Endodermal cell (in vitro differentiated cells): ENCODE results near the gene ISG20. TPM values are rescaled to one million over a fixed set of nuclear protein-coding genes. Genes with fewer than 3 reads are reported as not detected.

Experiments used
- DNase-seq: peaks from one replicate; pipeline ENCODE4 v3.0.0-alpha.2; 2017
- H3K27ac ChIP-seq: 2 replicates; pipeline ENCODE4 v1.5.1; 2013; ENCODE audit warnings: mild to moderate bottlenecking, low read depth, low read length, moderate library complexity
- H3K27me3 ChIP-seq: 2 replicates; pipeline ENCODE4 v1.6.1; 2013; ENCODE audit warnings: mild to moderate bottlenecking, low read length, moderate library complexity; ENCODE audit not compliant: insufficient read depth, control insufficient read depth, poor library complexity, severe bottlenecking
- H3K36me3 ChIP-seq: 2 replicates; pipeline ENCODE4 v1.7.0; 2013; ENCODE audit warnings: mild to moderate bottlenecking, low read length, moderate library complexity; ENCODE audit not compliant: control insufficient read depth, insufficient read depth
- H3K4me1 ChIP-seq: one replicate; pipeline ENCODE4 v1.7.0; 2013; ENCODE audit warnings: low read length; ENCODE audit not compliant: control insufficient read depth, insufficient read depth
- H3K4me3 ChIP-seq: 2 replicates; pipeline ENCODE4 v1.5.1; 2013; ENCODE audit warnings: mild to moderate bottlenecking, low read length, moderate library complexity
- H3K9ac ChIP-seq: 2 replicates; pipeline ENCODE4 v1.6.1; 2013; ENCODE audit warnings: mild to moderate bottlenecking, low read length, moderate library complexity; ENCODE audit not compliant: poor library complexity, severe bottlenecking; ENCODE audit errors: extremely low read depth
- H3K9me3 ChIP-seq: 2 replicates; pipeline ENCODE4 v1.6.1; 2013; ENCODE audit warnings: mild to moderate bottlenecking, low read length, moderate library complexity; ENCODE audit not compliant: control insufficient read depth
- H3K27ac Mint-ChIP-seq: 2 replicates; pipeline ENCODE4 v1.8.0; 2020; ENCODE audit warnings: mixed read lengths
- H3K27me3 Mint-ChIP-seq: 2 replicates; pipeline ENCODE4 v1.8.0; 2021; ENCODE audit warnings: mild to moderate bottlenecking, mixed read lengths; ENCODE audit not compliant: insufficient read depth
- H3K36me3 Mint-ChIP-seq: 2 replicates; pipeline ENCODE4 v1.8.0; 2020; ENCODE audit warnings: low read depth, mixed read lengths
- H3K4me1 Mint-ChIP-seq: 2 replicates; pipeline ENCODE4 v1.8.0; 2020; ENCODE audit warnings: mixed read lengths
- H3K4me3 Mint-ChIP-seq: 2 replicates; pipeline ENCODE4 v1.8.0; 2020; ENCODE audit warnings: mild to moderate bottlenecking, moderate library complexity, mixed read lengths
- H3K9me3 Mint-ChIP-seq: 2 replicates; pipeline ENCODE4 v1.8.0; 2020; ENCODE audit warnings: mild to moderate bottlenecking, mixed read lengths
- CTCF ChIP-seq: fragments of 200-600 bp; sonication (generic); conservative IDR thresholded peaks from 2 replicates; pipeline ENCODE4 v1.5.0; 2021; ENCODE audit warnings: antibody characterized with exemption, mild to moderate bottlenecking
- WGBS, 2 experiments: methylation state at CpG; one replicate each; pipeline versions ENCODE4 v1.1.5 to v1.1.7; 2013; ENCODE audit warnings: missing lambda C conversion rate in 2 of 2, mixed read lengths in 1 of 2; ENCODE audit not compliant: insufficient coverage in 1 of 2, insufficient read length in 1 of 2; 5-methylcytosine and 5-hydroxymethylcytosine counted together
- long read RNA-seq, 4 experiments: library from polyadenylated mRNA in 2 of 4; library from RNA in 1 of 4; library from capped mRNA in 1 of 4; stranded (forward) in 3 of 4; unstranded in 1 of 4; transcript quantifications; one replicate each; pipeline ENCODE4 v2.0.0, GENCODE V29; 2020 to 2021; ENCODE audit warnings: inconsistent platforms in 1 of 4
- polyA plus RNA-seq, 2 experiments: library from polyadenylated mRNA; stranded (reverse); fragments of 50-300 nt; gene quantifications; one replicate each; pipeline ENCODE4 v1.2.3, GENCODE V29; 2013
- total RNA-seq, 2 donors: library from RNA; stranded (reverse); fragmentation: NEBNext Ultra II Directional in 1 of 2; extraction: Animal tissue kit (Norgen Biotek cat#: 25700) in 1 of 2; gene quantifications; 2 replicates in 1 of 2; 3 replicates in 1 of 2; pipeline ENCODE4 v1.2.1, GENCODE V29; 2021

ISG20 gene
- total RNA-seq: 10 to 100 TPM in 1 of 2 donors, 1 to 10 TPM in 1; 9.3 to 11.4 TPM
- polyA plus RNA-seq (2013, experiment 1 of 2): 2.8 TPM
- 1.9 TPM for polyA plus RNA-seq (2013, experiment 2 of 2)
- long read RNA-seq, experiment 1, partial matches to known transcripts: 1 of 3 reads
- long read RNA-seq, experiment 1, other reads (novel, unspliced or antisense): 2 of 3 reads
- long read RNA-seq, experiment 2, full-length matches to known transcripts: 2 of 13 reads
- long read RNA-seq, experiment 2, partial matches to known transcripts: 6 of 13 reads
- long read RNA-seq, experiment 2, other reads (novel, unspliced or antisense): 5 of 13 reads
- long read RNA-seq, experiment 3: 0 reads
- long read RNA-seq, experiment 4, partial matches to known transcripts: 0 of 2 reads
- long read RNA-seq, experiment 4, other reads (novel, unspliced or antisense): 0 of 2 reads

GRCh38 chr15:88638626-88639372 is at the start of gene ISG20:
TSS of gene ISG20 (plus strand) at chr15:88639016. CDS start at chr15:88639367, 351 bp downstream.
- Histone ChIP-seq H3K9me3 (no peaks in the 10 kb centered on the region), H3K4me1 (peaks cover 11% of the 10 kb centered on the region), H3K27me3 (no peaks in the 10 kb centered on the region), H3K4me3 (no peak within 1 kb of the TSS), H3K36me3 (peaks cover 26% of the 10 kb centered on the region), H3K9ac (peak within 1 kb of the TSS; percentile 61), H3K27ac (peak within 1 kb of the TSS; percentile 25)
- TF ChIP-seq CTCF: peak; percentile 61
- peak within 1 kb of the TSS; percentile 16 for H3K4me3 Mint-ChIP-seq
- peaks cover 23% of the 10 kb centered on the region for H3K4me1 Mint-ChIP-seq
- no peaks in the 10 kb centered on the region for H3K27me3 Mint-ChIP-seq
- 27 to 33% methylated on average over 13 to 27 of the region's 27 CpGs for WGBS, 2 experiments
- H3K9me3 Mint-ChIP-seq: no peaks in the 10 kb centered on the region
- peak within 1 kb of the TSS; percentile 87 for H3K27ac Mint-ChIP-seq
- peaks cover 19% of the 10 kb centered on the region for H3K36me3 Mint-ChIP-seq
- DNase-seq: peak; percentile 98

- Histone ChIP-seq H3K27me3 (no peaks in the 10 kb centered on the region), H3K4me1 (no peaks in the 10 kb centered on the region), H3K9me3 (no peaks in the 10 kb centered on the region), H3K36me3 (peaks cover 54% of the 10 kb centered on the region), H3K27ac (no peak overlapping the region), H3K4me3 (no peak overlapping the region), H3K9ac (no peak overlapping the region)
- Mint-ChIP-seq H3K27ac (no peak overlapping the region), H3K36me3 (peaks cover 25% of the 10 kb centered on the region), H3K27me3 (no peaks in the 10 kb centered on the region), H3K4me3 (no peak overlapping the region), H3K9me3 (no peaks in the 10 kb centered on the region), H3K4me1 (peaks cover 15% of the 10 kb centered on the region)
- no peak for TF ChIP-seq CTCF
- no peak for DNase-seq
- 90 to 100% methylated on average over 1 to 5 of the region's 6 CpGs for WGBS, 2 experiments
Observed at GRCh38 chr15:88590759-88591158, 48.1 kb upstream of the ISG20 start.

- DNase-seq: no peak
- H3K9ac ChIP-seq: no peak overlapping the region
- H3K4me1 Mint-ChIP-seq: peaks cover 12% of the 10 kb centered on the region
- H3K27me3 ChIP-seq: no peaks in the 10 kb centered on the region
- no peaks in the 10 kb centered on the region for H3K9me3 ChIP-seq
- H3K4me1 ChIP-seq: no peaks in the 10 kb centered on the region
- peaks cover 48% of the 10 kb centered on the region for H3K36me3 ChIP-seq
- no peaks in the 10 kb centered on the region for H3K9me3 Mint-ChIP-seq
- no peak overlapping the region for H3K4me3 Mint-ChIP-seq
- H3K27ac ChIP-seq: no peak overlapping the region
- no peaks in the 10 kb centered on the region for H3K27me3 Mint-ChIP-seq
- no peak overlapping the region for H3K27ac Mint-ChIP-seq
- no peak overlapping the region for H3K4me3 ChIP-seq
- no peak for TF ChIP-seq CTCF
- H3K36me3 Mint-ChIP-seq: peaks cover 25% of the 10 kb centered on the region
Observed at GRCh38 chr15:88591384-88591783, 47.4 kb upstream of the ISG20 start.
